Chondrocyte (in vitro differentiated cells): ENCODE data around the gene COL28A1. TPM values are rescaled to one million over a fixed set of nuclear protein-coding genes. Genes with fewer than 3 reads are reported as not detected.

Experiments used
- DNase-seq: peaks from one replicate; pipeline ENCODE4 v3.0.0; 2021; ENCODE audit warnings: mixed read lengths, low spot score
- H3K27ac Mint-ChIP-seq: one replicate; pipeline ENCODE4 v1.8.0; 2021; ENCODE audit warnings: mild to moderate bottlenecking, moderate library complexity, mixed read lengths; ENCODE audit not compliant: unreplicated experiment
- H3K27me3 Mint-ChIP-seq: 2 replicates; pipeline ENCODE4 v1.8.0; 2021; ENCODE audit warnings: low read depth, mixed read lengths
- H3K36me3 Mint-ChIP-seq: 2 replicates; pipeline ENCODE4 v1.8.0; 2021; ENCODE audit warnings: low read depth, mixed read lengths
- H3K4me1 Mint-ChIP-seq: 2 replicates; pipeline ENCODE4 v1.8.0; 2021; ENCODE audit warnings: low read depth, mild to moderate bottlenecking, mixed read lengths
- H3K4me3 Mint-ChIP-seq: one replicate; pipeline ENCODE4 v1.8.0; 2021; ENCODE audit warnings: mild to moderate bottlenecking, moderate library complexity, mixed read lengths; ENCODE audit not compliant: unreplicated experiment
- H3K9me3 Mint-ChIP-seq: 2 replicates; pipeline ENCODE4 v1.8.0; 2021; ENCODE audit warnings: low read depth, mixed read lengths
- CTCF ChIP-seq: fragments of 200-600 bp; sonication (generic); IDR thresholded peaks from 2 replicates; pipeline ENCODE4 v1.5.0; 2021; ENCODE audit warnings: antibody characterized with exemption, mild to moderate bottlenecking, moderate library complexity
- total RNA-seq: library from RNA; stranded (reverse); gene quantifications from 3 replicates; pipeline ENCODE4 v1.2.1, GENCODE V29; 2021

Gene COL28A1
- total RNA-seq, 1 donor from 2014 or later, result 0.25 TPM

- DNase-seq, result no peak
- Mint-ChIP-seq H3K27ac (no peak overlapping the region), H3K36me3 (peaks cover 6% of the 10 kb centered on the region), H3K4me1 (peaks cover 13% of the 10 kb centered on the region), H3K4me3 (no peak overlapping the region), H3K27me3 (peaks cover 18% of the 10 kb centered on the region), H3K9me3 (no peaks in the 10 kb centered on the region)
- TF ChIP-seq CTCF, result no peak
Observed at GRCh38 chr7:7323352-7323751, 212.3 kb downstream of the COL28A1 start.

- no peaks in the 10 kb centered on the region for H3K9me3 Mint-ChIP-seq
- peaks cover 6% of the 10 kb centered on the region for H3K36me3 Mint-ChIP-seq
- DNase-seq, result no peak
- H3K27me3 Mint-ChIP-seq, result peaks cover 15% of the 10 kb centered on the region
- peak overlapping the region; percentile 64 for H3K27ac Mint-ChIP-seq
- H3K4me1 Mint-ChIP-seq, result peaks cover 13% of the 10 kb centered on the region
- TF ChIP-seq CTCF, result no peak
- H3K4me3 Mint-ChIP-seq, result no peak overlapping the region
Observed at GRCh38 chr7:7321681-7322080, 214.0 kb downstream of the COL28A1 start.

GRCh38 chr7:7318601-7319000 is 217.1 kb downstream of the COL28A1 start:
- TF ChIP-seq CTCF, result no peak
- Mint-ChIP-seq H3K4me3 (no peak overlapping the region), H3K36me3 (no peaks in the 10 kb centered on the region), H3K9me3 (no peaks in the 10 kb centered on the region), H3K27ac (no peak overlapping the region), H3K27me3 (peaks cover 19% of the 10 kb centered on the region), H3K4me1 (peaks cover 13% of the 10 kb centered on the region)
- no peak for DNase-seq

- Mint-ChIP-seq H3K27me3 (peaks cover 21% of the 10 kb centered on the region), H3K4me1 (peaks cover 13% of the 10 kb centered on the region), H3K9me3 (no peaks in the 10 kb centered on the region), H3K27ac (no peak overlapping the region), H3K36me3 (no peaks in the 10 kb centered on the region), H3K4me3 (no peak overlapping the region)
- TF ChIP-seq CTCF, result no peak
- no peak for DNase-seq
Observed at GRCh38 chr7:7317850-7318249, 217.8 kb downstream of the COL28A1 start.

GRCh38 chr7:7315851-7316250 is 219.8 kb downstream of the COL28A1 start:
- no peak for DNase-seq
- no peak overlapping the region for H3K27ac Mint-ChIP-seq

More at GRCh38 chr7:7315851-7316250, 219.8 kb downstream of the COL28A1 start:
- H3K9me3 Mint-ChIP-seq, result no peaks in the 10 kb centered on the region
- TF ChIP-seq CTCF, result no peak
- peaks cover 26% of the 10 kb centered on the region for H3K27me3 Mint-ChIP-seq
- no peak overlapping the region for H3K4me3 Mint-ChIP-seq
- no peaks in the 10 kb centered on the region for H3K4me1 Mint-ChIP-seq
- no peaks in the 10 kb centered on the region for H3K36me3 Mint-ChIP-seq
